Fibroblast of skin of back (primary cell): ENCODE data around the gene ZNF398.

Experiments
- DNase-seq: peaks from one replicate; pipeline ENCODE4 v3.0.0-alpha.2; 2013

The ZNF398 gene

DNA sequence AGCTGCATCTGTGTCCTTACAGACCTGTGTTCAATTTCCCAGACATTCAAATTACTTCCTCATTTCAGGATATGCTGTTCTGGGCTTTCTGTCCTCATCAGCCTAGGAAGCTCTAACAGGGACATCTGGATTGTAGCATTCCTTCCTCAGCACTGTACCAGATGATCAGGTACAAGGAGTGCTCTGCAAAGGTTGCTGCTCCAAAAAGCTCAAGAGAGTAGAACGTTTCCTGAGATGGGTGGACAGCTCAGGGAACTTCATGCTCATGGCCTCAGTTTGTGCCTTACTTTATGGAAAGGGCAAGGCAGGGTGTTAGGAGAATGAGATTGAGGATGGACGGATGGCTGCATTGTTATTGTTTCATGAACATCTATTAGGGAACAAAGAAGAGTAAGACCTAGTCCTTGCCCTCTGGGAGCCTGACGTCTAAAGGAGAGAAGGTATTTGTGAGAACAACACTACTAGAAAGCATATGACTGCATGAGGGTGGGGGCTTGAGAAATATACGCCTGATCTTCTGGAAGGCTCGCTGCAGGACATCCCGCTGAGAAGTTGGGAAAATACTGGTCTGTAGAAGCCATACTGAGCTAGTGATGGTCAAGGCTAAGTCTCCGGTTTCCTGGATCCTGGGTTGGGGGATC, 81.7 kb downstream of the ZNF398 start:
- DNase-seq, result no peak

GRCh38 chr7:149229526-149229925, 82.3 kb downstream of the ZNF398 start:
- DNase-seq, result no peak

GRCh38 chr7:149232362-149232761, 85.1 kb downstream of the ZNF398 start:
- no peak for DNase-seq
